Mammary microvascular endothelial cell (primary cell): ENCODE measurements around the gene MATN3. TPM values are rescaled to one million over a fixed set of nuclear protein-coding genes. Genes with fewer than 3 reads are reported as not detected.

ENCODE experiments used
- total RNA-seq: library from RNA; depleted of rRNA; stranded (reverse); fragments of >200 nt; gene quantifications from 2 replicates; pipeline ENCODE4 v1.2.3, GENCODE V29; 2015

MATN3 gene
- total RNA-seq, result 4.0 and 4.1 TPM in 2 replicates

DNA sequence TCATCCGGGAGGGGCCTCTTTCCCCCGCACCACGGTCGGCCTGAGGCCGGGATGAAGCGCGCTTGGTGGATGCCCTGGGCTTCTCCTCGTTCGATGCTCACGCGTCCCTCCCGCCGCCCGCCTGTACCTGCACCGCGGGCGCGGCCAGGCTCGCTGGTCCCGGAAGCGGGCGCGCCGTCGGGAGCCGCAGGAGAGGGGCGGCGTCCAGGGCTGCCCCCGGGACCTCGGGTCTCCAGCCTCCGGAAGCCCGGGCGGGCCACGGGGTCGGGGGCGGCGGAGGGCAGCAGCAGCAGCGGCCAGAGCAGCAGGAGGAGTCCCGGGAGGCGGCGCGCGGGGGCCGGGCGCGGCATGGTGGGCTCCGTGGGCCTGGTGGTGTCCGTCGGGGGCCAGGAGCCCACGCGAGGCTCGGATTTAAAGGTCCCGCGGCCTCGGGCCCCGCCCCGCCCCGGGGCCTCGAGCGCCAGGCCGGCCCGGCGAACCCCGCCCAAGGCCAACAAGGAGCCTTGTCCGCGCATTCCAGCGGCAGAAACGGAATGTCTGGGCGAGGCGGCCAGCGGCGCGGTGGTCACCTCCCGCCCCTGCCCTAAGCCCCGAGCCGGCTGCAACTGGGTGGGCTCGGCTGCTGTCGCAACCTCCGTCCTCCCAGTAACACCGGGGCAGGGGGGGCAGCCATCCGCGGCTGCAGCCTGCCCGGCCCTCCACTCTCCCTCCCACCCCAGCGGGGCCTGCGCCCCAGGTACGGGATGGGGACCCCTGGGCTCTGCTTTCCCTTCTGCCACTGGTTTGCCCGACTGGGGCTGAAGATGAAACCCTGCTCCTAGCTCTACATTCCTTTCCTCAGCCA is at the start of gene MATN3:
Gene MATN3 (minus strand): TSS at position 387 of the 844 bp plus-strand sequence. CDS start 37 bp downstream, at position 350.

DNA sequence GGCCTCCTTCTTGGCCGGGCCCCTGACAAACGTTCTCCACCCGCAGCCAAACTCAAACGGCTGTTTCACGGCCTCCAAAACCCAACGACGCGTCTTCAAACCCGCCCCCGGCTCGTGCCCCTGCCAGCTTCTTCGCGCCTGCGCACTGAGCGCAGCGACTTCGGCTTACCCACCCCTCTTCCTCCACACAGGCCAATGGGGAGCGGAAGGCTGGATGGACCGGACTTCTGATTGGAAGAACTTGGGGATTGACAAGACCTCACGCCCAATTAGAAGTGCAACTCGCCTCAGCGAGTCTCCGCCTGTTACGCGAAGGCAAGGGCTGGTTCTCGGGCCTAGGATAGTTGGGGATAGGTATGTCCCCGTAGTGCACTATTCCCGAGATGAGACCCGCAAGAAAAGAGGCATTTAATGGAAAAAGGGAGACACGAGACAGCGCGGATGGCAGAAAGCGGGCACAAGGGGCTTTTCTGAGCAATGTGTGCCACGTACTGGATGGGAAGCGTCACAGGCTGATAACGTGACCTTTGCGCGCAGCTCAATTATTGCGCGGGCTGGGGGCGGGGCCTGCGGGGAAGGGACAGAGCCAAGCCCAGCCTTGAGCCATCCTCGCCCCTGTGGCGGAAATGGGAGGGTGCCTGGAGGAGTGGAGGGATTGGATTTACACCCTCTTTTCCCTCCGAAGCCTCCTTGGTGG is 39.2 kb upstream of the MATN3 start, which contains the start of gene LAPTM4A:
Gene LAPTM4A (minus strand): TSS at position 97 of the 697 bp plus-strand sequence. CDS start 108 bp downstream, outside the sequence.

DNA sequence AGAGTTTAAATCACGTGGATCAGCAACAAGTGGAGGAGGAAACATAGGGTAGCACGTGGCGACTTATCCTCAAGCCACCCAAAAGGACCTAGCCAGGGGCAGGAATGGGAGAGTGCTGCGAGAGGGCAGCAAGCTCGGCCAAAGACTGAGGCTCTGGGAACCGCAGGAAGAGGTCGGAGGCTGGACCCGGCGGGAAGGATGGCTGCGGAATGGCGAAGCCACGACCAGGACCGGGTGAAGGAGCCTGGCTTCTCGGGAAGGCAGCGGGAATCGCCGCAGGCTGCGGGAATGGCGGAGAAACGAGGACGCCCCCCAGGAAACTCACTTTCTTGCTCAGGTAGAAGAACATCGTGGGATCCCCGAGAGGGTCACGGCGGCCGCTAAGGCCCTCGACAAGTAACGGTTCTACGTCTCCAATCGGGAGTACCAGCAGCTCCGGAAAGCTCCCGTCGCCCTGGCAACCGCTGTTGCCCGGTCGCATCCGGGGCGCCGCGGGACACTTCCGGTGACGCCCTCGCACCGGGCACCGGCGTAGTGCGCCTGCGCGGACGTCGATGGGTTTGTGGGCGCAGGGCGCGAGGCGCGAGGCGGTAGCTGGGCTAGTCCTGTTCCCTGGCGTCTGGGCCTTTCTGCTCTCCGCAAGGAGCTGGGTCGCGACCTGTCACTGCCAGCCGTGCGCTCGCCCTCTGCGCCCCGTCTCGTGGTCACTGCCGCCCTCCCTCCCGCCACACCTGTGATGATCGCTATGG is 22.6 kb downstream of the MATN3 start, which contains the start of gene WDR35:
Gene WDR35 (minus strand): TSS at position 439 of the 749 bp plus-strand sequence. CDS start 90 bp downstream, at position 349.

Other genes starting within 250 kb of the MATN3 start
- gene TTC32, start 110.7 kb downstream of the MATN3 start, total RNA-seq, result 1.7 and 3.7 TPM in 2 replicates
- gene WDR35, start 22.6 kb downstream of the MATN3 start, total RNA-seq, result 3.9 and 5.4 TPM in 2 replicates
- 86.7 and 102 TPM in 2 replicates for gene LAPTM4A, start 39.0 kb upstream of the MATN3 start, total RNA-seq
- gene SDC1, start 212.5 kb upstream of the MATN3 start, total RNA-seq, result 1.4 and 1.9 TPM in 2 replicates